NCI-H2107 (cell line): ENCODE measurements around the gene MAP4.
"Not testable (repeated sequence)": the region's sequence is repeated elsewhere in the genome, so short reads cannot be mapped to it uniquely, and the experiment has no call there.

ENCODE experiments used
- DNase-seq: peaks from one replicate; lab custom pipeline; 2025; lab: John Stamatoyannopoulos, UW

Gene MAP4

DNA sequence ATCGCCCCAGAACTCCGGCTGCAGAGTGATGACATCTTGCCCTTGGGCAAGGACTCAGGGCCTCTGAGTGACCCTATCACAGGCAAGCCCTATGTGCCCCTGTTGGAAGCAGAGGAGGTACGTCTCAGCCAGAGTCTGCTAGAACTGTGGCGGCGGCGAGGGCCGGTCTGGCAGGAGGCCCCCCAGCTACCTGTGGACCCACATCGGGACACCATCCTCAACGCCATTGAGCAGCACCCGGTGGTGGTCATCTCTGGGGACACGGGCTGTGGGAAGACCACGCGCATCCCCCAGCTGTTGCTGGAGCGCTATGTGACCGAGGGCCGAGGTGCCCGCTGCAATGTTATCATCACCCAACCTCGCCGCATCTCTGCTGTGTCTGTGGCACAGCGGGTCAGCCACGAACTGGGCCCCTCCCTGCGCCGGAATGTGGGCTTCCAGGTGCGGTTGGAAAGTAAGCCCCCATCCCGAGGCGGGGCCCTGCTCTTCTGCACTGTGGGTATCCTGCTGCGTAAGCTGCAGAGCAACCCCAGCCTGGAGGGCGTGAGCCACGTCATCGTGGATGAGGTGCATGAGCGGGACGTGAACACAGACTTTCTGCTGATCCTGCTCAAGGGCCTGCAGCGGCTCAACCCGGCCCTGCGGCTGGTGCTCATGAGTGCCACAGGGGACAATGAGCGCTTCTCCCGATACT is 169.9 kb downstream of the MAP4 start:
- DNase-seq, result no peak

DNA sequence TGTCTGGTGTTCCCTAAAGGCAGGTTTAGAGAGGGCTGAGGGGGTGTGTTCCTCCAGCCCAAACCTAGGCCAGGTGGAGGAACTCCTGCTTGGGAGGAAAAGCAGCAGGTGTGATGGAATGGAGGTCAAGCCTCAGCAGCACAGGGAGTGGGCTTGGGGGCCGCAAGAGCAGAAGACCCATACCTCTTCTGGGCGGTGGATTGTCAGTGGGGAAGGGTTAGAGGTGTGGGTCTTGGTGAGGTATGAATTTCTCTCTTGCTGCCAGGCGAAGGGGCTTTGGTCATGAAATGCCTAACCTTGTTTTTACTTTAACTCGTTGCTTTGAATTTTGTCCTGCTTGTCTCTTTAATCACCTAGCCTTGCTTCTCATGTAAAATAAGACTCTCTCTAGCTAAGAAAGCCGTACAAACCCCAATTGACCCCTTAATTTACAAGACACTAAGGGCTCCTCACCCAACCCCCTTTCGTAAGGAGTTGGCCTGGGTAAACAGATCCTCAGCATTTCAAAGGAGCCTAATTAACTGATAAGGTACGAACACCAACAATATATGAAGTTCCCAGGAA is 174.3 kb downstream of the MAP4 start:
- DNase-seq, result no peak

DNA sequence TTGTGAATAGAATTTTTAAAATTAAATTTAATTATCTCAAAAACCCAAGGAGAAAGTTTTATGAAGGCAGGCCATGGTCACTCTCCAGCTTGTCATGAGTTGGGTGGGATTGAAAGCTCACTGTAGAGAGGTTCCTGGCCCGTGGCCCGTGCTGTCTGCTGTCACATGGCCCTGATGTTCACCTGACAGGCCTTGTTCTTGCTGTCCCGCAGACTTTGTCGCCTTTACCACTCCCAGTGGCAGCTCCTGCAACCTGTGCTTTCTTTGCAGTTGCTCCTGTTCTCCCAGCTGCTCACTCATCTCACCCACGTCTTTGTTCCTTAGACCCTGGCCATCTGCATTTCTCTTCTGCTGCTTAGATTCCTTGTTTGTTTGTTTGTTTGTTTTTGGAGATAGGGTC is 177.7 kb downstream of the MAP4 start:
- no peak for DNase-seq

DNA sequence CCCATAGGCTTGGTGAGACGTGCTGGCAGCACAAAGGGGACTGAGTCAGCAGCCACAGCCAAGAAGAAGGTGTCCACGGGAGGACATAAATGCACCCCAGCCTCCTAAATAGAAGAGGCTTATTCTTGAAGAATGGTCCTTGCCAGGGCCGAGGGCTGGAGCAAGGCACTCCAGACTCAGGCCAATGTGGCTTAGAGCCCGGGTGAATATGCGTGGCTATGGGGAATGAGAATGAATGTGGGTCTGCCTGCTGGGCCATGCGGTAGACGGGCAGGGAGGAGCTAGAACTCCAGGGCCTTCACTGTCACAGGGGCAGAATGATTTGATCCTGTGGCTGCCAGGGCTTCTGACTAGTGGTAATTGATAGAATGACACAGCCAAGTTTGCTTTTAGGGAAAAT is 179.2 kb downstream of the MAP4 start:
- DNase-seq, result no peak

GRCh38 chr3:47829482-47829881 is 186.7 kb downstream of the MAP4 start:
- DNase-seq, result not testable (repeated sequence)

DNA sequence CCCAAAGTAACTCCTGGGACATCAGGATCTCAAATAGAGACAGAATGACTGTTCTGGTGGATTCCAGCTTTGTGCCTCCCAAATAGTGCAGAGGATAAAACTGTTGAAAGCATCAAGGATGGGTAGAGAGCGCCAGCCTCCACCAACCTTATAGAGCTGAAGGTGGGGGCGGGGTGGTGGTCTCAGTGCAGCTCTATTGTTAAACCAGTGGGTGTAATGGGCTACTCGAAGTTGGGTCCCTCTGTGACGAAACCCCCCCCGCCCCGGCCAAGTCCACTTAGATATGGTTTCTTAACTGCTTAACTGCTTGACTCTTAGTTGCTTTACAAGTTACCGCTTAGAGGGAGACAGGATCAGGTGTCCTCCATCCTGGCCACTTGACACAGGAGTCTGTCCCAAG is 190.6 kb downstream of the MAP4 start:
- DNase-seq, result no peak

GRCh38 chr3:47824541-47825473 is 191.4 kb downstream of the MAP4 start:
- DNase-seq, result peak; percentile 42

DNA sequence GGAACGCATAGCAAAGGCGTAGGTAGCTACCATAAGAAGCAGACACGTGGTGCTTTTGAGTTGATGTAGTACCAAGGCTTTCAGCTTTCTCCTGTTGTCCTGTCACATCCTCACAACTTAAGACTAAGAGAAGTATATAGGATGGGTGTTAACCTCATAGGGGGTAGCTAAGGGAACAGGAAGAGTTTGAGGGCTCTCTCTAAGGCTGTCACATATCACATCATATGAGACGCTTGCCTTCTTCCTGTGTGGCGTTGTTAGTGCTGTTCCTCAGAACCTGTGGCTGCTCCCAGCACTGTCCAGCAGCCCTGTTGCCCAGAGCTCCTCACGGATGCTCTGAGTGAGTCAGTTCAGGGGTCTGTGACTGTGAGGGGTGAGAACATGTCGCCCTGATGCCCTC is 198.6 kb downstream of the MAP4 start:
- DNase-seq, result no peak

DNA sequence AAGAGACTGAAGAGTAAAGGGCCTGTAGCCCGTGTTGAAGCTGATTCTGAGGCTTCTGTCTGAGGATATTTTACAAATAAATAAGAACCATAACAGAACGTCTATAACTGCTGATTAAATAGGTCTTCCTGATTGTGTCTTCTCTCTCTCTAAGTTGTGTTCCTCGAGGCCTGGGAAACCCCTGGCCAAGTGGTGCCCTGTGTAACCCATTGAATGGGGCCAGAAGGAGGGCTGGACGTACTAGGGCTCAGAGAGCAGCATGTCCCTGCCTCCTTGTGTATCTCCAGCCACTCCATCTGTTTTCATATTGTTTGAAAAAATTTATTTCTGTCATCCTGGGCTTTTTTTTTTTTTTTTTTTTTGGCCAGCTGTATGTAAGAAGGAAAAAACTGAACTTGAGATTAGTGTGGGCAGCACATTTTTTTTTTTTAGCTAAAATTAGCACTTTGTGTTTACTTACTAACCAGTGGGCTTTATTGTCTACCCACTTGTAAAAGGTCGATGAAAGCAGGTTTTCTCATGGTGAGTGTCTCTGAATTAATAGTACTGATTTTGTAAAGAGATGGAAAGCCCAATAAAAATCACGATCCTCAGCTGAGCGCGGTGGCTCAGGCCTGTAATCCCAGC is 202.6 kb downstream of the MAP4 start:
- DNase-seq, result no peak

- DNase-seq, result no peak
These were observed 211.6 kb downstream of the MAP4 start for GRCh38 chr3:47804577-47804976.

- no peak for DNase-seq
These were observed 212.7 kb downstream of the MAP4 start for GRCh38 chr3:47803480-47804025.

- no peak for DNase-seq
These were observed 213.3 kb downstream of the MAP4 start, which contains the start of gene DHX30 for GRCh38 chr3:47802734-47803479. TSS of gene DHX30 (plus strand) at chr3:47803138. CDS start at chr3:47810684, 7,546 bp downstream.
